Activated naive CD4-positive, alpha-beta T cell treated with anti-CD3 and anti-CD28 coated beads for 36 hours (primary cell): ENCODE measurements around the gene GRIN3A. TPM values are rescaled to one million over a fixed set of nuclear protein-coding genes. Genes with fewer than 3 reads are reported as not detected.

ENCODE experiments used
- CTCF ChIA-PET: fragments of 350-600 bp; sonication (Branson Sonifier 250); formaldehyde crosslinking; loops from one replicate; lab custom pipeline; 2021; ENCODE audit warnings: antibody characterized with exemption; lab: Charles Lee
- DNase-seq: peaks from one replicate; pipeline ENCODE4 v3.0.0-alpha.2; 2020
- H3K27ac Mint-ChIP-seq: one replicate; pipeline ENCODE4 v1.8.0; 2021; ENCODE audit warnings: mild to moderate bottlenecking, mixed read lengths
- H3K27me3 Mint-ChIP-seq: one replicate; pipeline ENCODE4 v1.8.0; 2021; ENCODE audit warnings: low read depth, mixed read lengths
- H3K36me3 Mint-ChIP-seq: one replicate; pipeline ENCODE4 v1.8.0; 2021; ENCODE audit warnings: low read depth, mixed read lengths
- H3K4me1 Mint-ChIP-seq: one replicate; pipeline ENCODE4 v1.8.0; 2021; ENCODE audit warnings: low read depth, mixed read lengths
- H3K4me3 Mint-ChIP-seq: one replicate; pipeline ENCODE4 v1.8.0; 2021; ENCODE audit warnings: mild to moderate bottlenecking, moderate library complexity, mixed read lengths
- H3K9me3 Mint-ChIP-seq: one replicate; pipeline ENCODE4 v1.8.0; 2021; ENCODE audit warnings: mixed read lengths
- intact Hi-C: fragments of 100-400 bp; cut with micrococcal nuclease; formaldehyde crosslinking; loops from one replicate; pipeline ENCODE4 v1.15.1; 2023
- total RNA-seq, 2 experiments: library from RNA; stranded (reverse); gene quantifications; one replicate each; pipeline ENCODE4 v1.2.3, GENCODE V29; 2021

GRIN3A gene
- total RNA-seq, 2 experiments from 2014 or later = not detected

DNA sequence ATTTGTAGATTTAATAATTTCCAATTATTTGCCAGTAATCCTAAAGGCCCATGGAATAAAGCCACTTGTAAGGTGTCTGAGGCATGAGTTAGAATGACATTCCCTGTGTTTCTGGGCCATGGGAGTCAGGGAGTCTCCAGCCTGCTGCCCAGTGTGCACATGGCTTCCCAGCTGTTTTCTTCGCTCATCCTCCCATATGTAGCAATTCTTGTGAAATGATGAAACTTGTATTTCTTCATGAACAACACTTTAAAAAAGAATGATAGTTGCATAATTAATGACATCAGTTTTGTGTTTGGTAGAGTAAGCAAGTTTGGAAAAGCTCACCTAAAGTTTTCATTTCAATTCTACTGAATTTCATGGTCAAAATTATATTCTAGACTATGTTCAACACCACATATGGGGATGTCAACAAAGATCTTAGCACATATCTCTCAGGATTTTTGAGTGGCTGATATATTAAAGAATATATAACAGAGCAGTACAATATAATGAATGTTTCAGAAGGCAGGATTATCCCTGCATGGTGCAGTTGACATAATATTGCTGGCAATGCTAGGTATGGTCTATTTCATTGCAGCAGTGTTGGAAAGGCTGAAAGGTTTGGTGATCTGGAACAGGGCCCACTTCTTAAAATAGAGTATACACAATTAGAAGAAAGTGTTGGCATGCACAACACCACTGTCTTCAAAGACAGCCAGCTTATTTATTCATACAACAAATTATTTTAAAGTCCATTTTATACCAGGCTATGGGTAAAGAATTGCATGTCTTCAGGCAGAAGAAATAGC lies 44.7 kb downstream of the GRIN3A start:
- CTCF ChIA-PET = interaction anchor here (1.4 kb wide), 1 partner anchor 94 kb away, joined by 4 read pairs; no protein-coding TSS in a partner anchor

DNA sequence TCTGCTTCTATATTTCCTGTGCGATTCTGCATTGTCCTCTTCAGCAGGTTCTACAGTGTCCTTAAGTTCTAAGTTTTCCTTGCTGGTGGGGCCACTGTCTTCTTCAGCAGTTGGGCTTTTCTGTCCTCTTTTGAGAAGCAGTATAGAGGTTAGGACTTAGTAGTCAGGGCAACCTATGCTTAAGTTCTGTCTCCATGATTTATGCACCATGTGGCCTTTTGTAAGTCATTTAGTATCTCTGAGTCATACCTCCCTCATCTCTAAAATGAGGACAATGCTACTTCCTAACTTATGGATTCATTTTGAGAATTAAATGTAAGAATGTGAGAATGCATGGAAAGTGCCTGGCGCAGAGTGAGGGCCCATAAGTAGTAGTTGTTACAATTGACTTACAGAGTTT lies 46.8 kb downstream of the GRIN3A start:
- CTCF ChIA-PET = interaction anchor here (0.6 kb wide), 1 partner anchor 20 kb away, joined by 3 read pairs; no protein-coding TSS in a partner anchor
- intact Hi-C loops = no loop called here
- DNase-seq = no peak
- Mint-ChIP-seq H3K27me3 (peaks cover 9% of the 10 kb centered on the region), H3K36me3 (no peaks in the 10 kb centered on the region), H3K9me3 (no peaks in the 10 kb centered on the region), H3K4me3 (no peak overlapping the region), H3K4me1 (no peaks in the 10 kb centered on the region), H3K27ac (no peak overlapping the region)

More for the DNA sequence above, 44.7 kb downstream of the GRIN3A start:
- Mint-ChIP-seq H3K27ac (no peak overlapping the region), H3K4me1 (no peaks in the 10 kb centered on the region), H3K9me3 (no peaks in the 10 kb centered on the region), H3K4me3 (no peak overlapping the region), H3K27me3 (peaks cover 9% of the 10 kb centered on the region), H3K36me3 (no peaks in the 10 kb centered on the region)
- DNase-seq = no peak
- intact Hi-C loops = no loop called here

- H3K36me3 Mint-ChIP-seq = no peaks in the 10 kb centered on the region
- intact Hi-C loops = no loop called here
- no peak overlapping the region for H3K27ac Mint-ChIP-seq
- no peaks in the 10 kb centered on the region for H3K9me3 Mint-ChIP-seq
- no peak for DNase-seq
- H3K4me3 Mint-ChIP-seq = no peak overlapping the region
- H3K27me3 Mint-ChIP-seq = peaks cover 4% of the 10 kb centered on the region
- CTCF ChIA-PET = interaction anchor here (1.1 kb wide), 2 partner anchors 23 to 39 kb away, joined by 3 to 4 read pairs; no protein-coding TSS in a partner anchor
- no peaks in the 10 kb centered on the region for H3K4me1 Mint-ChIP-seq
These were observed 49.4 kb downstream of the GRIN3A start for GRCh38 chr9:101689039-101689438.

- H3K27me3 Mint-ChIP-seq = peaks cover 4% of the 10 kb centered on the region
- H3K27ac Mint-ChIP-seq = no peak overlapping the region
- DNase-seq = no peak
- CTCF ChIA-PET = no interaction called here
- H3K9me3 Mint-ChIP-seq = no peaks in the 10 kb centered on the region
- H3K4me3 Mint-ChIP-seq = no peak overlapping the region
- no peaks in the 10 kb centered on the region for H3K36me3 Mint-ChIP-seq
- no peaks in the 10 kb centered on the region for H3K4me1 Mint-ChIP-seq
- intact Hi-C loops = no loop called here
These were observed 53.8 kb downstream of the GRIN3A start for GRCh38 chr9:101684665-101685064.

DNA sequence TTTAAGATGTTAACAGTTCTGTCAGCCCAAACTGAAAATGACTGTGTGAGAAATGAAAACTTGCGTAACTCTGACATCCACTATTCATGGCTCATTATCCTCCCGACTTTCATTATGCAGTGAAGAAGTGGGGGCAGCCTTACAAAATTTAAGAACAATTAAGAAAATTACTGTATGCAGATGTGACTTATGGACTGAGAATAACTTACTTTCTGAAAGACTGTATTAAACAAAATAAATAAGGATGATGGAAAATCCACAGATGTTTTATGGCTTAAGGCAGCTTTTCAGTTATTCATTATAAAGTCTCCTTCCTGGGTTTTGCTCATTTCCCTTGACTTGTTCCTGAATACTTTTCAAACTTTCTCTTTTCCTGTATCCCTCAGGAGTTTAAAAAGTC lies 55.2 kb downstream of the GRIN3A start:
- Mint-ChIP-seq H3K9me3 (no peaks in the 10 kb centered on the region), H3K4me3 (no peak overlapping the region), H3K4me1 (no peaks in the 10 kb centered on the region), H3K36me3 (no peaks in the 10 kb centered on the region), H3K27me3 (peaks cover 4% of the 10 kb centered on the region), H3K27ac (no peak overlapping the region)
- intact Hi-C loops = no loop called here
- DNase-seq = no peak
- CTCF ChIA-PET = no interaction called here

GRCh38 chr9:101677861-101678260 lies 60.6 kb downstream of the GRIN3A start:
- Mint-ChIP-seq H3K4me1 (peaks cover 3% of the 10 kb centered on the region), H3K9me3 (no peaks in the 10 kb centered on the region), H3K36me3 (no peaks in the 10 kb centered on the region), H3K27me3 (no peaks in the 10 kb centered on the region), H3K27ac (no peak overlapping the region), H3K4me3 (no peak overlapping the region)
- CTCF ChIA-PET = no interaction called here
- intact Hi-C loops = no loop called here
- DNase-seq = no peak

GRCh38 chr9:101675341-101675740 lies 63.1 kb downstream of the GRIN3A start:
- intact Hi-C loops = no loop called here
- Mint-ChIP-seq H3K4me3 (no peak overlapping the region), H3K27ac (no peak overlapping the region), H3K36me3 (no peaks in the 10 kb centered on the region), H3K9me3 (no peaks in the 10 kb centered on the region), H3K27me3 (no peaks in the 10 kb centered on the region), H3K4me1 (peaks cover 3% of the 10 kb centered on the region)
- DNase-seq = no peak
- CTCF ChIA-PET = no interaction called here

GRCh38 chr9:101674165-101674564 lies 64.3 kb downstream of the GRIN3A start:
- DNase-seq = no peak
- no peak overlapping the region for H3K4me3 Mint-ChIP-seq
- CTCF ChIA-PET = no interaction called here
- no peaks in the 10 kb centered on the region for H3K9me3 Mint-ChIP-seq
- H3K36me3 Mint-ChIP-seq = no peaks in the 10 kb centered on the region
- intact Hi-C loops = no loop called here
- H3K4me1 Mint-ChIP-seq = peaks cover 3% of the 10 kb centered on the region
- H3K27me3 Mint-ChIP-seq = peaks cover 2% of the 10 kb centered on the region
- no peak overlapping the region for H3K27ac Mint-ChIP-seq

GRCh38 chr9:101673642-101674041 lies 64.8 kb downstream of the GRIN3A start:
- no peaks in the 10 kb centered on the region for H3K9me3 Mint-ChIP-seq
- peaks cover 2% of the 10 kb centered on the region for H3K27me3 Mint-ChIP-seq
- CTCF ChIA-PET = no interaction called here

GRCh38 chr9:101671567-101671966 lies 66.9 kb downstream of the GRIN3A start:
- H3K9me3 Mint-ChIP-seq = no peaks in the 10 kb centered on the region
- CTCF ChIA-PET = no interaction called here
- no peaks in the 10 kb centered on the region for H3K36me3 Mint-ChIP-seq
- no peak for DNase-seq
- H3K27me3 Mint-ChIP-seq = peaks cover 2% of the 10 kb centered on the region
- H3K27ac Mint-ChIP-seq = no peak overlapping the region
- H3K4me1 Mint-ChIP-seq = peaks cover 3% of the 10 kb centered on the region
- no peak overlapping the region for H3K4me3 Mint-ChIP-seq
- intact Hi-C loops = no loop called here

More at GRCh38 chr9:101673642-101674041, 64.8 kb downstream of the GRIN3A start:
- Mint-ChIP-seq H3K4me3 (no peak overlapping the region), H3K36me3 (no peaks in the 10 kb centered on the region), H3K4me1 (peaks cover 3% of the 10 kb centered on the region), H3K27ac (no peak overlapping the region)
- intact Hi-C loops = no loop called here
- no peak for DNase-seq

GRCh38 chr9:101668421-101668820 lies 70.0 kb downstream of the GRIN3A start:
- CTCF ChIA-PET = interaction anchor here (0.6 to 0.7 kb wide), 2 partner anchors 89 to 1354 kb away, joined by 3 read pairs; no protein-coding TSS in a partner anchor
- no peaks in the 10 kb centered on the region for H3K36me3 Mint-ChIP-seq
- peaks cover 2% of the 10 kb centered on the region for H3K27me3 Mint-ChIP-seq
- H3K9me3 Mint-ChIP-seq = no peaks in the 10 kb centered on the region
- intact Hi-C loops = no loop called here
- H3K4me3 Mint-ChIP-seq = no peak overlapping the region
- H3K27ac Mint-ChIP-seq = no peak overlapping the region
- no peaks in the 10 kb centered on the region for H3K4me1 Mint-ChIP-seq
- no peak for DNase-seq

DNA sequence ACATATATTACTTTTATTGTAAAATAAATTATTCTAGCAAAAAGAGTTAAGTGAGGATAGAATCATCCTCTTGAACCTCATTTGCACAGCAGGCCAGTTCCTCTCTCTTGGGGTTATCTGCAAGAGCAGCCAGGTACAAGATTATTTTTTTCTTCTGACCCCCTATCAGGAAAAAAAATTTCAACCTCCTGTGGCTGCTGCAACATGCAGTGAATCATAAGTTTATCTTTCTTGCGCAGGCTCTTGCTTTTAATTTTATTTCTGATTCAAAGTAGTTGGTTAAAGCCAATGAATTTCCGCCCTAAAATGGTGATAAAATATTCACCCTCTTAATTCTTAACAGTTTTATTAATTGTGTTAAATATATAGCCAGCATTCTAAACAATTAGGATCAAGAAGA lies 74.0 kb downstream of the GRIN3A start:
- DNase-seq = no peak
- CTCF ChIA-PET = no interaction called here
- Mint-ChIP-seq H3K4me3 (no peak overlapping the region), H3K27ac (no peak overlapping the region), H3K9me3 (no peaks in the 10 kb centered on the region), H3K36me3 (no peaks in the 10 kb centered on the region), H3K4me1 (no peaks in the 10 kb centered on the region), H3K27me3 (peaks cover 7% of the 10 kb centered on the region)
- intact Hi-C loops = no loop called here

- H3K27me3 Mint-ChIP-seq = peaks cover 2% of the 10 kb centered on the region
- H3K4me3 Mint-ChIP-seq = no peak overlapping the region
- intact Hi-C loops = no loop called here
- H3K36me3 Mint-ChIP-seq = no peaks in the 10 kb centered on the region
- H3K27ac Mint-ChIP-seq = no peak overlapping the region
- no peaks in the 10 kb centered on the region for H3K4me1 Mint-ChIP-seq
- H3K9me3 Mint-ChIP-seq = no peaks in the 10 kb centered on the region
- no peak for DNase-seq
- CTCF ChIA-PET = no interaction called here
These were observed 85.8 kb downstream of the GRIN3A start for GRCh38 chr9:101652601-101653175.
